IMR-90 (cell line): ENCODE measurements around the gene ROBO1.

Experiments
- CEBPB ChIP-seq: IDR thresholded peaks from 2 replicates; pipeline ENCODE4 v1.6.1; 2012; ENCODE audit warnings: low read depth, low read length, improper control_type of control experiment
- ELK1 ChIP-seq: fragments of 150-350 bp; IDR thresholded peaks from 2 replicates; pipeline ENCODE4 v1.6.1; 2016; ENCODE audit warnings: low read depth, mild to moderate bottlenecking, low read length, moderate library complexity, borderline replicate concordance
- MAFK ChIP-seq: IDR thresholded peaks from 2 replicates; pipeline ENCODE4 v1.6.1; 2012; ENCODE audit warnings: low read depth, low read length, improper control_type of control experiment
- POLR2A ChIP-seq: IDR thresholded peaks from 2 replicates; pipeline ENCODE4 v1.6.1; 2012; ENCODE audit warnings: mild to moderate bottlenecking, low read depth, low read length
- RCOR1 ChIP-seq: IDR thresholded peaks from 2 replicates; pipeline ENCODE4 v1.6.1; 2012; ENCODE audit warnings: mild to moderate bottlenecking, low read length, improper control_type of control experiment; ENCODE audit not compliant: insufficient replicate concordance
- RFX5 ChIP-seq: IDR thresholded peaks from 2 replicates; pipeline ENCODE4 v1.8.0; 2012; ENCODE audit warnings: low read depth, mild to moderate bottlenecking, low read length, moderate library complexity
- TF ChIP-seq, protein P1 (sequence below): conservative IDR thresholded peaks from 2 replicates; pipeline ENCODE4 v1.5.1; 2012; ENCODE audit warnings: mild to moderate bottlenecking, low read depth, low read length, improper control_type of control experiment

DNA sequence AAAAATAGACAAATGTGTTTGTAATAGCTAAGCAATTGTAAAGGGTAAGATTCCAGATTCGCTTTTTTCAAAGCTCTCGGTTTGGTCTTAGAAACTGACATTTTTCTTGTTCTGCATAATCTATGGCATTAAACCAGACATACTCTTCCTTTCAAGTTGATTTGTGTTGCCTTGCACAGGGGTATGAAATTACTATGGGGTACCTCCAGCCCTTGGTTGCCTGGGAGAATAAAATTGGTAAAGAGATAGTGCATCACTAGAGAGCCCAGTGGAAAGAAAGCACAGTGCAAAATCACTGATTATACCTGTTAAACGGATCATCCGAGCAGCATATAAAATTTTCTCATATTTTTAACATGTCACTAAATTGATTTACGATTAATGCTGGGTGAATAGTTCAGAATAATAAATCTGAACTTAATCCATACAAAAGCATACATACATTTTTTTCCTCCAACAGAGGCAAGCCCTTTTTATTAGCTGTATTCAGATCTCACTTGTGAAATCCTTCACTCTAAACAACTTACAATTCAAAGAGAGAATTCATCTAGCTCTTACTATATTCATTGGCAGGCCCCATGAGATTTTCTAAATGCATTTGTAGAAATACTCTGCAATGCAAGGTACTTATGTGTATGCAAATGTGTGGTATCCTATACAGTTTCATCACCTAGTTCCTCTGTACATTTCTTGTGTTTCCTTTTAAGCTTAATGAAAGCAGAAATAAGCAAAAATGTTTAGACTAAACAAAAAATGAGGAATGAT is 224.4 kb downstream of the ROBO1 start:
- TF ChIP-seq, protein P1, sequence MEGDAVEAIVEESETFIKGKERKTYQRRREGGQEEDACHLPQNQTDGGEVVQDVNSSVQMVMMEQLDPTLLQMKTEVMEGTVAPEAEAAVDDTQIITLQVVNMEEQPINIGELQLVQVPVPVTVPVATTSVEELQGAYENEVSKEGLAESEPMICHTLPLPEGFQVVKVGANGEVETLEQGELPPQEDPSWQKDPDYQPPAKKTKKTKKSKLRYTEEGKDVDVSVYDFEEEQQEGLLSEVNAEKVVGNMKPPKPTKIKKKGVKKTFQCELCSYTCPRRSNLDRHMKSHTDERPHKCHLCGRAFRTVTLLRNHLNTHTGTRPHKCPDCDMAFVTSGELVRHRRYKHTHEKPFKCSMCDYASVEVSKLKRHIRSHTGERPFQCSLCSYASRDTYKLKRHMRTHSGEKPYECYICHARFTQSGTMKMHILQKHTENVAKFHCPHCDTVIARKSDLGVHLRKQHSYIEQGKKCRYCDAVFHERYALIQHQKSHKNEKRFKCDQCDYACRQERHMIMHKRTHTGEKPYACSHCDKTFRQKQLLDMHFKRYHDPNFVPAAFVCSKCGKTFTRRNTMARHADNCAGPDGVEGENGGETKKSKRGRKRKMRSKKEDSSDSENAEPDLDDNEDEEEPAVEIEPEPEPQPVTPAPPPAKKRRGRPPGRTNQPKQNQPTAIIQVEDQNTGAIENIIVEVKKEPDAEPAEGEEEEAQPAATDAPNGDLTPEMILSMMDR = no peak
- TF ChIP-seq POLR2A (no peak), CEBPB (no peak), RFX5 (no peak), MAFK (no peak), RCOR1 (no peak), ELK1 (no peak)
